Stimulated activated CD8-positive, alpha-beta memory T cell treated with anti-CD3 and anti-CD28 coated beads, Interleukin-4, amount 100 ng/mL, for 1 hour (primary cell): ENCODE data around the gene DUSP28.
A peak's percentile ranks its signal among the peaks of the same experiment; 100 is the strongest.

ENCODE experiments used
- DNase-seq, 2 donors: peaks; one replicate each; pipeline ENCODE4 v3.0.0-alpha.2; 2020; ENCODE audit warnings: low read depth in 2 of 2, low spot score in 1 of 2

The DUSP28 gene

GRCh38 chr2:240585681-240586197 is 25.6 kb downstream of the DUSP28 start:
- DNase-seq, result no peak

GRCh38 chr2:240586198-240586918 is 26.2 kb downstream of the DUSP28 start, which contains the start of gene CAPN10:
Gene CAPN10, plus strand, starts transcription at chr2:240586734. Its CDS starts 178 bp downstream, at chr2:240586912.
- peak; percentile 96 to 97 for DNase-seq

GRCh38 chr2:240586919-240587800 is 27.0 kb downstream of the DUSP28 start:
- DNase-seq, result no peak

- no peak for DNase-seq
Observed at GRCh38 chr2:240588006-240588655, 28.0 kb downstream of the DUSP28 start.

GRCh38 chr2:240588669-240589068 is 28.5 kb downstream of the DUSP28 start:
- no peak for DNase-seq

- no peak for DNase-seq
Observed at GRCh38 chr2:240589375-240589774, 29.2 kb downstream of the DUSP28 start.

GRCh38 chr2:240589850-240590525 is 29.8 kb downstream of the DUSP28 start:
- no peak for DNase-seq

- no peak for DNase-seq
Observed at GRCh38 chr2:240590681-240591111, 30.5 kb downstream of the DUSP28 start.

- no peak for DNase-seq
Observed at GRCh38 chr2:240591226-240591625, 31.1 kb downstream of the DUSP28 start.

GRCh38 chr2:240591784-240592183 is 31.6 kb downstream of the DUSP28 start:
- DNase-seq, result no peak

GRCh38 chr2:240593026-240593702 is 33.0 kb downstream of the DUSP28 start:
- no peak for DNase-seq

GRCh38 chr2:240593703-240594451 is 33.7 kb downstream of the DUSP28 start:
- no peak for DNase-seq

GRCh38 chr2:240594511-240595380 is 34.6 kb downstream of the DUSP28 start:
- no peak for DNase-seq

- DNase-seq, result no peak
Observed at GRCh38 chr2:240595381-240596079, 35.4 kb downstream of the DUSP28 start.

- no peak for DNase-seq
Observed at GRCh38 chr2:240596080-240596460, 35.9 kb downstream of the DUSP28 start.

- no peak for DNase-seq
Observed at GRCh38 chr2:240596491-240596931, 36.4 kb downstream of the DUSP28 start.

GRCh38 chr2:240597054-240597418 is 36.9 kb downstream of the DUSP28 start:
- DNase-seq, result no peak
